Stimulated activated memory B cell treated with anti-CD40 and anti-IgM and Interleukin-4, amounts not matched to agents 10 μg/mL and 1 μg/mL and 100 μg/mL, for 72 hours (primary cell): ENCODE measurements around the gene MGA.

Experiments used
- ATAC-seq: fragments of 150-1000 bp; cut with Tn5 transposase; 2 replicates; pipeline ENCODE4 v1.10.0; 2021
- H3K27ac Mint-ChIP-seq: one replicate; pipeline ENCODE4 v1.8.0; 2022; ENCODE audit warnings: mild to moderate bottlenecking, mixed read lengths
- H3K27me3 Mint-ChIP-seq: one replicate; pipeline ENCODE4 v1.8.0; 2022; ENCODE audit warnings: mixed read lengths
- H3K36me3 Mint-ChIP-seq: one replicate; pipeline ENCODE4 v1.8.0; 2022; ENCODE audit warnings: mixed read lengths
- H3K4me1 Mint-ChIP-seq: one replicate; pipeline ENCODE4 v1.8.0; 2022; ENCODE audit warnings: mixed read lengths
- H3K4me3 Mint-ChIP-seq: one replicate; pipeline ENCODE4 v1.8.0; 2022; ENCODE audit warnings: mild to moderate bottlenecking, moderate library complexity, mixed read lengths
- H3K9me3 Mint-ChIP-seq: one replicate; pipeline ENCODE4 v1.8.0; 2022; ENCODE audit warnings: mixed read lengths

The MGA gene

GRCh38 chr15:41777421-41777973, 117.3 kb downstream of the MGA start:
- Mint-ChIP-seq H3K4me1 (peaks cover 86% of the 10 kb centered on the region), H3K36me3 (peaks cover 23% of the 10 kb centered on the region), H3K27ac (no peak overlapping the region), H3K27me3 (no peaks in the 10 kb centered on the region), H3K9me3 (no peaks in the 10 kb centered on the region), H3K4me3 (no peak overlapping the region)
- ATAC-seq: no peak

- Mint-ChIP-seq H3K36me3 (peaks cover 23% of the 10 kb centered on the region), H3K27ac (peak overlapping the region; percentile 38), H3K27me3 (no peaks in the 10 kb centered on the region), H3K9me3 (no peaks in the 10 kb centered on the region), H3K4me1 (peaks cover 89% of the 10 kb centered on the region), H3K4me3 (no peak overlapping the region)
- no peak for ATAC-seq
Observed at GRCh38 chr15:41778521-41778920, 118.3 kb downstream of the MGA start.

- H3K36me3 Mint-ChIP-seq: peaks cover 23% of the 10 kb centered on the region
- ATAC-seq: no peak
- H3K27ac Mint-ChIP-seq: no peak overlapping the region
- no peak overlapping the region for H3K4me3 Mint-ChIP-seq
- peaks cover 83% of the 10 kb centered on the region for H3K4me1 Mint-ChIP-seq
- no peaks in the 10 kb centered on the region for H3K9me3 Mint-ChIP-seq
- H3K27me3 Mint-ChIP-seq: no peaks in the 10 kb centered on the region
Observed at GRCh38 chr15:41779662-41780157, 119.5 kb downstream of the MGA start.

GRCh38 chr15:41780266-41780665, 120.1 kb downstream of the MGA start:
- H3K4me1 Mint-ChIP-seq: peaks cover 78% of the 10 kb centered on the region
- ATAC-seq: no peak
- peaks cover 23% of the 10 kb centered on the region for H3K36me3 Mint-ChIP-seq
- H3K9me3 Mint-ChIP-seq: no peaks in the 10 kb centered on the region
- no peak overlapping the region for H3K4me3 Mint-ChIP-seq
- H3K27ac Mint-ChIP-seq: no peak overlapping the region
- no peaks in the 10 kb centered on the region for H3K27me3 Mint-ChIP-seq

GRCh38 chr15:41780727-41781126, 120.5 kb downstream of the MGA start:
- H3K27me3 Mint-ChIP-seq: no peaks in the 10 kb centered on the region
- H3K36me3 Mint-ChIP-seq: peaks cover 23% of the 10 kb centered on the region
- no peaks in the 10 kb centered on the region for H3K9me3 Mint-ChIP-seq
- H3K27ac Mint-ChIP-seq: no peak overlapping the region
- H3K4me3 Mint-ChIP-seq: no peak overlapping the region
- H3K4me1 Mint-ChIP-seq: peaks cover 73% of the 10 kb centered on the region
- no peak for ATAC-seq

GRCh38 chr15:41782371-41783282, 122.4 kb downstream of the MGA start:
- Mint-ChIP-seq H3K4me1 (peaks cover 58% of the 10 kb centered on the region), H3K4me3 (peak overlapping the region; percentile 47)

GRCh38 chr15:41783296-41783695, 123.1 kb downstream of the MGA start:
- H3K27me3 Mint-ChIP-seq: no peaks in the 10 kb centered on the region
- H3K27ac Mint-ChIP-seq: peak overlapping the region; percentile 77
- H3K9me3 Mint-ChIP-seq: no peaks in the 10 kb centered on the region
- peak; percentile 29 for ATAC-seq
- H3K4me1 Mint-ChIP-seq: peaks cover 56% of the 10 kb centered on the region
- H3K4me3 Mint-ChIP-seq: peak overlapping the region; percentile 47
- H3K36me3 Mint-ChIP-seq: peaks cover 19% of the 10 kb centered on the region

More at GRCh38 chr15:41782371-41783282, 122.4 kb downstream of the MGA start:
- H3K9me3 Mint-ChIP-seq: no peaks in the 10 kb centered on the region
- peaks cover 23% of the 10 kb centered on the region for H3K36me3 Mint-ChIP-seq
- H3K27ac Mint-ChIP-seq: peak overlapping the region; percentile 77
- ATAC-seq: peak; percentile 99
- no peaks in the 10 kb centered on the region for H3K27me3 Mint-ChIP-seq

- no peak for ATAC-seq
- no peak overlapping the region for H3K27ac Mint-ChIP-seq
- H3K4me3 Mint-ChIP-seq: no peak overlapping the region
- H3K4me1 Mint-ChIP-seq: peaks cover 52% of the 10 kb centered on the region
- H3K36me3 Mint-ChIP-seq: peaks cover 4% of the 10 kb centered on the region
- H3K9me3 Mint-ChIP-seq: no peaks in the 10 kb centered on the region
- H3K27me3 Mint-ChIP-seq: no peaks in the 10 kb centered on the region
Observed at GRCh38 chr15:41788262-41788661, 128.1 kb downstream of the MGA start.

- Mint-ChIP-seq H3K27ac (peak overlapping the region; percentile 36), H3K36me3 (peaks cover 4% of the 10 kb centered on the region), H3K4me3 (no peak overlapping the region), H3K9me3 (no peaks in the 10 kb centered on the region), H3K27me3 (no peaks in the 10 kb centered on the region), H3K4me1 (peaks cover 54% of the 10 kb centered on the region)
- ATAC-seq: no peak
Observed at GRCh38 chr15:41789236-41789635, 129.0 kb downstream of the MGA start.

- peaks cover 57% of the 10 kb centered on the region for H3K4me1 Mint-ChIP-seq
- H3K27ac Mint-ChIP-seq: peak overlapping the region; percentile 36
- no peaks in the 10 kb centered on the region for H3K27me3 Mint-ChIP-seq
- ATAC-seq: no peak
- H3K36me3 Mint-ChIP-seq: peaks cover 4% of the 10 kb centered on the region
- no peaks in the 10 kb centered on the region for H3K9me3 Mint-ChIP-seq
- no peak overlapping the region for H3K4me3 Mint-ChIP-seq
Observed at GRCh38 chr15:41789662-41790061, 129.5 kb downstream of the MGA start.

- no peaks in the 10 kb centered on the region for H3K9me3 Mint-ChIP-seq
- peaks cover 62% of the 10 kb centered on the region for H3K4me1 Mint-ChIP-seq
Observed at GRCh38 chr15:41790169-41790568, 130.0 kb downstream of the MGA start.

GRCh38 chr15:41790756-41791546, 130.7 kb downstream of the MGA start:
- Mint-ChIP-seq H3K27ac (peak overlapping the region; percentile 36), H3K4me1 (peaks cover 68% of the 10 kb centered on the region), H3K9me3 (no peaks in the 10 kb centered on the region), H3K36me3 (peaks cover 9% of the 10 kb centered on the region), H3K4me3 (no peak overlapping the region), H3K27me3 (no peaks in the 10 kb centered on the region)
- ATAC-seq: peak; percentile 84

More at GRCh38 chr15:41790169-41790568, 130.0 kb downstream of the MGA start:
- Mint-ChIP-seq H3K4me3 (no peak overlapping the region), H3K36me3 (peaks cover 6% of the 10 kb centered on the region), H3K27ac (peak overlapping the region; percentile 36), H3K27me3 (no peaks in the 10 kb centered on the region)
- ATAC-seq: no peak

GRCh38 chr15:41791547-41791937, 131.3 kb downstream of the MGA start:
- no peak for ATAC-seq
- Mint-ChIP-seq H3K4me1 (peaks cover 74% of the 10 kb centered on the region), H3K9me3 (no peaks in the 10 kb centered on the region)

GRCh38 chr15:41792000-41792637, 131.9 kb downstream of the MGA start:
- peak overlapping the region; percentile 36 for H3K27ac Mint-ChIP-seq

More at GRCh38 chr15:41791547-41791937, 131.3 kb downstream of the MGA start:
- H3K4me3 Mint-ChIP-seq: no peak overlapping the region
- peak overlapping the region; percentile 36 for H3K27ac Mint-ChIP-seq
- H3K27me3 Mint-ChIP-seq: no peaks in the 10 kb centered on the region
- H3K36me3 Mint-ChIP-seq: peaks cover 9% of the 10 kb centered on the region

More at GRCh38 chr15:41792000-41792637, 131.9 kb downstream of the MGA start:
- Mint-ChIP-seq H3K4me3 (no peak overlapping the region), H3K9me3 (no peaks in the 10 kb centered on the region), H3K27me3 (no peaks in the 10 kb centered on the region), H3K36me3 (peaks cover 9% of the 10 kb centered on the region), H3K4me1 (peaks cover 78% of the 10 kb centered on the region)
- no peak for ATAC-seq
